Astrocyte (in vitro differentiated cells and primary cell): ENCODE measurements around the gene FBXO47. TPM values are rescaled to one million over a fixed set of nuclear protein-coding genes. Genes with fewer than 3 reads are reported as not detected.

Experiments used
- DNase-seq: peaks from one replicate; pipeline ENCODE4 v3.0.0-alpha.2; 2010; ENCODE audit warnings: low read depth
- FAIRE-seq: peaks from 2 replicates; lab custom pipeline; 2011; peaks lifted over from hg19 to GRCh38; lab: Jason Lieb, UNC
- H2AFZ ChIP-seq: 2 replicates; pipeline ENCODE4 v1.6.0; 2012; ENCODE audit warnings: low read depth, low read length, inconsistent platforms
- H3K27ac ChIP-seq: 2 replicates; pipeline ENCODE4 v1.5.1; 2011; ENCODE audit warnings: low read depth, low read length, inconsistent platforms
- H3K27me3 ChIP-seq: 2 replicates; pipeline ENCODE4 v1.6.0; 2011; ENCODE audit warnings: low read length, inconsistent platforms; ENCODE audit not compliant: insufficient read depth
- H3K36me3 ChIP-seq: 2 replicates; pipeline ENCODE4 v1.5.1; 2011; ENCODE audit warnings: low read length, inconsistent platforms; ENCODE audit not compliant: insufficient read depth
- H3K4me1 ChIP-seq: 2 replicates; pipeline ENCODE4 v1.5.1; 2011; ENCODE audit warnings: low read length, inconsistent platforms; ENCODE audit not compliant: insufficient read depth
- H3K4me2 ChIP-seq: 2 replicates; pipeline ENCODE4 v1.6.0; 2012; ENCODE audit warnings: low read length, inconsistent platforms
- H3K4me3 ChIP-seq: 2 replicates; pipeline ENCODE4 v1.5.1; 2011; ENCODE audit warnings: low read depth, mild to moderate bottlenecking, low read length, inconsistent platforms; ENCODE audit not compliant: insufficient read depth
- H3K79me2 ChIP-seq: 2 replicates; pipeline ENCODE4 v1.6.0; 2012; ENCODE audit warnings: mild to moderate bottlenecking, low read length, inconsistent platforms; ENCODE audit not compliant: insufficient read depth
- H3K9ac ChIP-seq: 2 replicates; pipeline ENCODE4 v1.6.0; 2012; ENCODE audit warnings: mild to moderate bottlenecking, low read length, inconsistent platforms
- H3K9me3 ChIP-seq: 2 replicates; pipeline ENCODE4 v1.5.1; 2012; ENCODE audit warnings: low read depth, mild to moderate bottlenecking, low read length, inconsistent platforms; ENCODE audit not compliant: insufficient read depth
- H4K20me1 ChIP-seq: 2 replicates; pipeline ENCODE4 v1.6.0; 2012; ENCODE audit warnings: low read length, inconsistent platforms; ENCODE audit not compliant: insufficient read depth
- H3K27ac Mint-ChIP-seq: one replicate; pipeline ENCODE4 v1.8.0; 2021; ENCODE audit warnings: mild to moderate bottlenecking, mixed read lengths; ENCODE audit not compliant: unreplicated experiment
- H3K27me3 Mint-ChIP-seq: one replicate; pipeline ENCODE4 v1.8.0; 2021; ENCODE audit warnings: low read depth, mixed read lengths; ENCODE audit not compliant: unreplicated experiment
- H3K36me3 Mint-ChIP-seq: one replicate; pipeline ENCODE4 v1.8.0; 2021; ENCODE audit warnings: low read depth, mixed read lengths; ENCODE audit not compliant: unreplicated experiment
- H3K4me1 Mint-ChIP-seq: one replicate; pipeline ENCODE4 v1.8.0; 2021; ENCODE audit warnings: low read depth, mixed read lengths; ENCODE audit not compliant: unreplicated experiment
- H3K4me3 Mint-ChIP-seq: one replicate; pipeline ENCODE4 v1.8.0; 2021; ENCODE audit warnings: mild to moderate bottlenecking, moderate library complexity, mixed read lengths; ENCODE audit not compliant: unreplicated experiment
- H3K9me3 Mint-ChIP-seq: one replicate; pipeline ENCODE4 v1.8.0; 2021; ENCODE audit warnings: mild to moderate bottlenecking, mixed read lengths; ENCODE audit not compliant: unreplicated experiment
- CTCF ChIP-seq: IDR thresholded peaks from 2 replicates; pipeline ENCODE4 v1.5.1; 2011; ENCODE audit warnings: low read depth, mild to moderate bottlenecking, inconsistent platforms, low read length, moderate library complexity; ENCODE audit not compliant: insufficient read depth
- EZH2 ChIP-seq: IDR thresholded peaks from 2 replicates; pipeline ENCODE4 v1.6.1; 2012; ENCODE audit warnings: mild to moderate bottlenecking, low read length, inconsistent platforms; ENCODE audit not compliant: insufficient read depth
- total RNA-seq: library from RNA; stranded (reverse); gene quantifications from 2 replicates; pipeline ENCODE4 v1.2.1, GENCODE V29; 2021

FBXO47 gene
- total RNA-seq, 1 donor from 2014 or later = not detected

DNA sequence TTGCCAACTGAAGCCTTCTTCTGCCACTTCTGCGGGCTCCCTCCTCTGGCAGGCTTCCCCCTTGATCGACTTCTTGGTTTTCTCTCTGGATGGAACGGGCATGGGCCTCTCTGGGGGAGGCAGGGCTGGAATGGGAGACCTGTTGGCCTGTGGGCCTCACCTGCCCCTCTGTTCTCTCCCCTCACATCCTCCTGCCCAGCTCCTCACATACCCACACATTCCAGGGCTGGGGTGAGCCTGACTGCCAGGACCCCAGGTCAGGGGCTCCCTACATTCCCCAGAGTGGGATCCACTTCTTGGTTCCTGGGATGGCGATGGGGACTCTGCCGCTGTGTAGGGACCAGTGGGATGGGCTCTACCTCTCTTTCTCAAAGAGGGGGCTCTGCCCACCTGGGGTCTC, 48.3 kb downstream of the FBXO47 start:
- peaks cover 29% of the 10 kb centered on the region for H3K36me3 ChIP-seq
- peaks cover 28% of the 10 kb centered on the region for H3K36me3 Mint-ChIP-seq
- no peak for TF ChIP-seq CTCF
- no peak for TF ChIP-seq EZH2
- no peak for DNase-seq
- H4K20me1 ChIP-seq = peaks cover 85% of the 10 kb centered on the region
- H3K27me3 Mint-ChIP-seq = no peaks in the 10 kb centered on the region
- peaks cover 10% of the 10 kb centered on the region for H3K79me2 ChIP-seq
- H3K4me2 ChIP-seq = no peak overlapping the region
- H3K9me3 ChIP-seq = no peaks in the 10 kb centered on the region
- no peaks in the 10 kb centered on the region for H3K27me3 ChIP-seq
- no peak overlapping the region for H3K4me3 ChIP-seq
- H2AFZ ChIP-seq = no peak overlapping the region
- no peak overlapping the region for H3K9ac ChIP-seq
- H3K4me1 Mint-ChIP-seq = peaks cover 22% of the 10 kb centered on the region
- no peak overlapping the region for H3K27ac ChIP-seq
- peak overlapping the region; percentile 12 for H3K27ac Mint-ChIP-seq
- peaks cover 2% of the 10 kb centered on the region for H3K9me3 Mint-ChIP-seq
- no peak for FAIRE-seq
- H3K4me3 Mint-ChIP-seq = no peak overlapping the region
- peaks cover 6% of the 10 kb centered on the region for H3K4me1 ChIP-seq

GRCh38 chr17:38918129-38918913, 48.9 kb downstream of the FBXO47 start:
- H3K27ac Mint-ChIP-seq = peak overlapping the region; percentile 59
- no peaks in the 10 kb centered on the region for H3K27me3 Mint-ChIP-seq
- peaks cover 2% of the 10 kb centered on the region for H3K9me3 Mint-ChIP-seq
- no peak overlapping the region for H2AFZ ChIP-seq
- peak overlapping the region; percentile 60 for H3K4me3 Mint-ChIP-seq
- H3K27me3 ChIP-seq = no peaks in the 10 kb centered on the region
- TF ChIP-seq EZH2 = no peak
- TF ChIP-seq CTCF = no peak
- peaks cover 6% of the 10 kb centered on the region for H3K4me1 ChIP-seq
- no peaks in the 10 kb centered on the region for H3K9me3 ChIP-seq
- H3K9ac ChIP-seq = no peak overlapping the region
- H3K79me2 ChIP-seq = peaks cover 12% of the 10 kb centered on the region
- peaks cover 32% of the 10 kb centered on the region for H3K36me3 ChIP-seq
- peaks cover 28% of the 10 kb centered on the region for H3K36me3 Mint-ChIP-seq
- no peak overlapping the region for H3K27ac ChIP-seq
- H3K4me1 Mint-ChIP-seq = peaks cover 22% of the 10 kb centered on the region
- peaks cover 88% of the 10 kb centered on the region for H4K20me1 ChIP-seq
- no peak for DNase-seq
- no peak overlapping the region for H3K4me2 ChIP-seq
- H3K4me3 ChIP-seq = no peak overlapping the region
- FAIRE-seq = no peak

DNA sequence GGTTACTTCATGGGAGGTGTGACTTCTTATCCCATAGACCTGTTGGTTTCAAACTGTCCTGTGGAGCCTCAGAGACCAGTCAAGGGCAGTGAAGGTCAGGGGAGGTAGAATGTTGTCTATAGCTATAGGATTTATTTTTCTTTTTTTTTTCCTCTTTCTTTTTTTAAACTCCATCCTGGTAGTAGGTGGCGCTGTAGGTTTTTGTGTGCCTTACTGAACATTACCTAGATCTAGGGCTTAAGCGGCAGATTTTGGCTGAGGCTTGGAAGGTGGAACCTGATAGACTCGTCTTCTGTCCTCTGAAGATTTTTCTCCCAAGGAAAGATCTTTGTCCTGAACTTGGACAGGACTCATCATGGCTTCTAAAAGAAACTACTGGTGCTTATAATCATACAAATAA, 49.9 kb downstream of the FBXO47 start:
- Mint-ChIP-seq H3K27me3 (no peaks in the 10 kb centered on the region), H3K4me1 (peaks cover 22% of the 10 kb centered on the region), H3K36me3 (peaks cover 28% of the 10 kb centered on the region), H3K27ac (peak overlapping the region; percentile 77), H3K9me3 (peaks cover 2% of the 10 kb centered on the region), H3K4me3 (peak overlapping the region; percentile 31)
- peaks cover 34% of the 10 kb centered on the region for H3K36me3 ChIP-seq
- DNase-seq (no peak), FAIRE-seq (no peak)
- no peak overlapping the region for H3K4me3 ChIP-seq
- no peaks in the 10 kb centered on the region for H3K27me3 ChIP-seq
- peaks cover 2% of the 10 kb centered on the region for H3K4me1 ChIP-seq
- no peak overlapping the region for H3K27ac ChIP-seq
- H2AFZ ChIP-seq = no peak overlapping the region
- no peak overlapping the region for H3K4me2 ChIP-seq
- H3K79me2 ChIP-seq = peaks cover 23% of the 10 kb centered on the region
- H3K9ac ChIP-seq = no peak overlapping the region
- TF ChIP-seq EZH2 = no peak
- H3K9me3 ChIP-seq = no peaks in the 10 kb centered on the region
- H4K20me1 ChIP-seq = peaks cover 90% of the 10 kb centered on the region
